DND-41 (cell line): ENCODE measurements around the gene JARID2.
"Not testable (repeated sequence)": the region's sequence is repeated elsewhere in the genome, so short reads cannot be mapped to it uniquely, and the experiment has no call there.

Source experiments
- ATAC-seq: fragments of 200-7000 bp; cut with Tn5 transposase; 3 replicates; pipeline ENCODE4 v1.9.1; 2021; ENCODE audit warnings: low read depth; ENCODE audit not compliant: insufficient read depth
- DNase-seq: peaks from one replicate; pipeline ENCODE4 v3.0.0-alpha.2; 2020
- H2AFZ ChIP-seq: 2 replicates; pipeline ENCODE4 v1.6.0; 2012; ENCODE audit warnings: low read depth, low read length
- H3K27ac ChIP-seq: 2 replicates; pipeline ENCODE4 v1.5.1; 2012; ENCODE audit warnings: low read length, inconsistent platforms
- H3K27me3 ChIP-seq: fragments of 200-600 bp; sonication (generic); 2 replicates; pipeline ENCODE4 v1.6.0; 2012; ENCODE audit warnings: low read length, mild to moderate bottlenecking, inconsistent platforms; ENCODE audit not compliant: insufficient read depth, poor library complexity
- H3K36me3 ChIP-seq: 2 replicates; pipeline ENCODE4 v1.5.1; 2012; ENCODE audit warnings: low read length, inconsistent platforms; ENCODE audit not compliant: insufficient read depth
- H3K4me1 ChIP-seq: 2 replicates; pipeline ENCODE4 v1.5.1; 2012; ENCODE audit warnings: mild to moderate bottlenecking, low read length; ENCODE audit not compliant: insufficient read depth
- H3K4me2 ChIP-seq: 2 replicates; pipeline ENCODE4 v1.6.0; 2012; ENCODE audit warnings: mild to moderate bottlenecking, moderate library complexity, low read length, inconsistent platforms; ENCODE audit not compliant: insufficient read depth
- H3K4me3 ChIP-seq, 2 experiments: fragments of 200-600 bp in 1 of 2; shearing (Covaris generic) in 1 of 2; 2 replicates each; pipeline ENCODE4 v1.5.1; 2012 to 2016; ENCODE audit warnings: inconsistent platforms in 2 of 2, low read length in 2 of 2, mild to moderate bottlenecking in 2 of 2, low read depth in 1 of 2, moderate library complexity in 1 of 2
- H3K79me2 ChIP-seq: 2 replicates; pipeline ENCODE4 v1.6.0; 2012; ENCODE audit warnings: low read length, inconsistent platforms; ENCODE audit not compliant: insufficient read depth
- H3K9ac ChIP-seq: 2 replicates; pipeline ENCODE4 v1.6.0; 2012; ENCODE audit warnings: low read depth, mild to moderate bottlenecking, inconsistent platforms, low read length, moderate library complexity
- H3K9me3 ChIP-seq: 2 replicates; pipeline ENCODE4 v1.5.1; 2012; ENCODE audit warnings: low read length, moderate library complexity, mild to moderate bottlenecking, inconsistent platforms; ENCODE audit not compliant: insufficient read depth, severe bottlenecking
- H4K20me1 ChIP-seq: 2 replicates; pipeline ENCODE4 v1.6.0; 2012; ENCODE audit warnings: low read length; ENCODE audit not compliant: insufficient read depth
- CTCF ChIP-seq: IDR thresholded peaks from 2 replicates; pipeline ENCODE4 v1.5.1; 2012; ENCODE audit warnings: borderline replicate concordance, low read length, moderate library complexity, mild to moderate bottlenecking; ENCODE audit not compliant: poor library complexity, severe bottlenecking; ENCODE audit errors: extremely low read depth
- EZH2 ChIP-seq: IDR thresholded peaks from 3 replicates; pipeline ENCODE4 v1.6.1; 2012; ENCODE audit warnings: borderline replicate concordance, low read depth, mild to moderate bottlenecking, moderate library complexity, low read length, inconsistent platforms; ENCODE audit not compliant: severe bottlenecking

The JARID2 gene

GRCh38 chr6:15288856-15289255, 43.0 kb downstream of the JARID2 start:
- no peak overlapping the region for H3K27ac ChIP-seq
- DNase-seq (no peak), ATAC-seq (no peak)
- no peaks in the 10 kb centered on the region for H3K36me3 ChIP-seq
- no peak overlapping the region for H2AFZ ChIP-seq
- H3K79me2 ChIP-seq: peaks cover 71% of the 10 kb centered on the region
- peaks cover 26% of the 10 kb centered on the region for H4K20me1 ChIP-seq
- H3K9ac ChIP-seq: no peak overlapping the region
- H3K9me3 ChIP-seq: no peaks in the 10 kb centered on the region
- no peaks in the 10 kb centered on the region for H3K27me3 ChIP-seq
- no peak overlapping the region for H3K4me2 ChIP-seq
- no peak overlapping the region for H3K4me3 ChIP-seq
- no peak for TF ChIP-seq EZH2
- TF ChIP-seq CTCF: no peak
- H3K4me1 ChIP-seq: no peaks in the 10 kb centered on the region

GRCh38 chr6:15289456-15289855, 43.6 kb downstream of the JARID2 start:
- H3K4me2 ChIP-seq, H3K36me3 ChIP-seq, ATAC-seq, H3K27ac ChIP-seq, H2AFZ ChIP-seq, DNase-seq, H3K4me1 ChIP-seq, H3K27me3 ChIP-seq, H3K9me3 ChIP-seq, H3K4me3 ChIP-seq, H3K9ac ChIP-seq: not testable (repeated sequence)
- H3K79me2 ChIP-seq: peaks cover 71% of the 10 kb centered on the region
- peaks cover 28% of the 10 kb centered on the region for H4K20me1 ChIP-seq

GRCh38 chr6:15290067-15290680, 44.3 kb downstream of the JARID2 start:
- Histone ChIP-seq H4K20me1 (peaks cover 30% of the 10 kb centered on the region), H3K27ac (no peak overlapping the region), H2AFZ (no peak overlapping the region), H3K27me3 (no peaks in the 10 kb centered on the region), H3K79me2 (peaks cover 74% of the 10 kb centered on the region), H3K4me2 (no peak overlapping the region), H3K36me3 (no peaks in the 10 kb centered on the region), H3K4me1 (no peaks in the 10 kb centered on the region), H3K4me3 (no peak overlapping the region), H3K9me3 (no peaks in the 10 kb centered on the region), H3K9ac (no peak overlapping the region)
- TF ChIP-seq EZH2 (no peak), CTCF (no peak)
- ATAC-seq: no peak
- no peak for DNase-seq

GRCh38 chr6:15290962-15291704, 45.3 kb downstream of the JARID2 start:
- Histone ChIP-seq H3K27ac (no peak overlapping the region), H3K79me2 (peaks cover 77% of the 10 kb centered on the region), H2AFZ (no peak overlapping the region), H3K9ac (no peak overlapping the region), H3K4me1 (no peaks in the 10 kb centered on the region), H3K4me2 (no peak overlapping the region), H3K4me3 (no peak overlapping the region), H3K36me3 (no peaks in the 10 kb centered on the region), H3K9me3 (no peaks in the 10 kb centered on the region), H3K27me3 (no peaks in the 10 kb centered on the region), H4K20me1 (peaks cover 36% of the 10 kb centered on the region)
- no peak for TF ChIP-seq EZH2
- TF ChIP-seq CTCF: no peak
- ATAC-seq: no peak
- DNase-seq: no peak
